ENCODE measurements around the gene GCC2.
"Not testable (repeated sequence)": the region's sequence is repeated elsewhere in the genome, so short reads cannot be mapped to it uniquely, and the experiment has no call there.

DNA sequence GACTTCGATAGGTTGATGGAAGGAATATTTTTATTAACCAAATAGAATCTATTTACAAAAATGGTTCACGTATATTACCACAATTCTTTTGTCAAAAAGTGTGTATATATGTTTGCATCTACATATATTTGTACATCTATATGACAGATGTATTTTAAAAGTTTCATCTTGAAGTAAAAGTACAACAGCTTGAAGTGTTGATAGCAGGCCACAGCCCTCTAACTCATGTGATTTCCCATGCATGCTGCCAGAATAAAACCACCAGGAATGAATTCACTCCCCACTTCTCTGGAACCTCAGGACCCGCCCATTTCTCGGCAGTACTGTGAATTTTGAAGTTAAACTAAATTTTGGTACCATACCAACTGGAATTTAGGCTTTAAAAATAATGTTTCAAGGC is 58.6 kb downstream of the GCC2 start:
- not testable (repeated sequence) for TF ChIP-seq CSRNP1 (CRISPR knock-in tag; IDR thresholded peaks at IDR 0.05); ZNF205 (CRISPR knock-in tag; IDR thresholded peaks at IDR 0.05); SIN3A (IDR thresholded peaks at IDR 0.05; ENCODE audit: borderline replicate concordance, low read depth, low read length); ETV6 (CRISPR knock-in tag; conservative IDR thresholded peaks at IDR 0.05); SUZ12 (IDR thresholded peaks at IDR 0.05; ENCODE audit: low read depth, low read length); NAIF1 (CRISPR knock-in tag; IDR thresholded peaks at IDR 0.05; ENCODE audit: borderline replicate concordance); USF2 (IDR thresholded peaks at IDR 0.05; ENCODE audit: low read depth, low read length); USF2 (CRISPR knock-in tag; IDR thresholded peaks at IDR 0.05; ENCODE audit: borderline replicate concordance)
- TF ChIP-seq, protein P1, sequence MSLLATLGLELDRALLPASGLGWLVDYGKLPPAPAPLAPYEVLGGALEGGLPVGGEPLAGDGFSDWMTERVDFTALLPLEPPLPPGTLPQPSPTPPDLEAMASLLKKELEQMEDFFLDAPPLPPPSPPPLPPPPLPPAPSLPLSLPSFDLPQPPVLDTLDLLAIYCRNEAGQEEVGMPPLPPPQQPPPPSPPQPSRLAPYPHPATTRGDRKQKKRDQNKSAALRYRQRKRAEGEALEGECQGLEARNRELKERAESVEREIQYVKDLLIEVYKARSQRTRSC (CRISPR knock-in tag; IDR thresholded peaks at IDR 0.05; ENCODE audit: low read depth), result not testable (repeated sequence)
